K562 (cell line): ENCODE data around the gene ICAM3. TPM values are rescaled to one million over a fixed set of nuclear protein-coding genes. Genes with fewer than 3 reads are reported as not detected.

Source experiments
- E2F3 ChIP-seq: fragments of 250-450 bp; sonication (Bioruptor Pico); IDR thresholded peaks from 2 replicates; pipeline ENCODE4 v1.4.0; 2020; ENCODE audit warnings: mild to moderate bottlenecking
- E2F4 ChIP-seq: sonication (generic); formaldehyde crosslinking; IDR thresholded peaks from 2 replicates; pipeline ENCODE4 v1.8.0; 2022; ENCODE audit warnings: mild to moderate bottlenecking, low read depth, missing genetic modification reagents
- EGR1 ChIP-seq: fragments of 450-650 bp; conservative IDR thresholded peaks from 2 replicates; pipeline ENCODE4 v1.6.1; 2017; ENCODE audit warnings: mild to moderate bottlenecking
- ELF2 ChIP-seq: fragments of 250-450 bp; sonication (Bioruptor Pico); IDR thresholded peaks from 2 replicates; pipeline ENCODE4 v1.5.0; 2021; ENCODE audit warnings: mild to moderate bottlenecking
- HMBOX1 ChIP-seq: sonication (generic); IDR thresholded peaks from 2 replicates; pipeline ENCODE4 v1.6.1; 2016
- PYGO2 ChIP-seq: fragments of 450-650 bp; IDR thresholded peaks from 2 replicates; pipeline ENCODE4 v1.6.1; 2016; ENCODE audit warnings: mild to moderate bottlenecking, missing genetic modification characterization, moderate library complexity, missing compliant biosample characterization
- SMARCA5 ChIP-seq: fragments of 450-650 bp; IDR thresholded peaks from 2 replicates; pipeline ENCODE4 v1.6.1; 2016
- SMARCE1 ChIP-seq: fragments of 450-650 bp; IDR thresholded peaks from 2 replicates; pipeline ENCODE4 v1.7.1; 2016; ENCODE audit warnings: mild to moderate bottlenecking
- SNRNP70 ChIP-seq: fragments of 200-400 bp; formaldehyde crosslinking; optimal IDR thresholded peaks from 2 replicates; pipeline ENCODE3; 2017; ENCODE audit warnings: low read depth, low read length
- TOE1 ChIP-seq, 2 experiments: fragments of 450-650 bp in 1 of 2; sonication (generic) in 1 of 2; formaldehyde crosslinking in 1 of 2; IDR thresholded peaks; 2 replicates each; pipeline versions ENCODE4 v1.7.1 to v1.8.0; 2016 to 2022; ENCODE audit warnings: borderline replicate concordance in 2 of 2, mild to moderate bottlenecking in 2 of 2, antibody characterized with exemption in 1 of 2, inconsistent platforms in 1 of 2, low read depth in 1 of 2, missing genetic modification reagents in 1 of 2, moderate library complexity in 1 of 2
- TSC22D4 ChIP-seq: fragments of 450-650 bp; IDR thresholded peaks from 2 replicates; pipeline ENCODE4 v1.6.1; 2016; ENCODE audit warnings: missing genetic modification characterization, missing biosample characterization, control low read depth
- ZBTB43 ChIP-seq: sonication (generic); formaldehyde crosslinking; IDR thresholded peaks from 2 replicates; pipeline ENCODE4 v1.8.0; 2023; ENCODE audit warnings: mild to moderate bottlenecking, missing genetic modification reagents
- ZFPM2 ChIP-seq: fragments of 250-450 bp; sonication (Bioruptor Pico); IDR thresholded peaks from 2 replicates; pipeline ENCODE4 v1.5.1; 2022; ENCODE audit warnings: mild to moderate bottlenecking
- ZNF57 ChIP-seq: fragments of 450-650 bp; formaldehyde crosslinking; IDR thresholded peaks from 2 replicates; pipeline ENCODE4 v1.4.0; 2020; ENCODE audit warnings: mild to moderate bottlenecking, moderate library complexity
- ZNF740 ChIP-seq, 3 experiments: fragments of 200-800 bp in 1 of 3; sonication (Bioruptor generic) in 1 of 3; sonication (generic) in 1 of 3; formaldehyde crosslinking in 1 of 3; IDR thresholded peaks; 2 replicates each; pipeline versions ENCODE4 v1.6.1 to v1.8.0; 2016 to 2022; ENCODE audit warnings: mild to moderate bottlenecking in 2 of 3, missing compliant biosample characterization in 2 of 3, missing genetic modification characterization in 2 of 3, missing genetic modification reagents in 1 of 3
- ZSCAN29 ChIP-seq: fragments of 450-650 bp; IDR thresholded peaks from 2 replicates; pipeline ENCODE4 v1.6.1; 2017
- polyA plus RNA-seq, 8 experiments: library from polyadenylated mRNA; depleted of rRNA in 4 of 8; stranded (reverse) in 5 of 8; unstranded in 3 of 8; fragments of >200 nt; fragmentation: Nextera tagmentation in 2 of 8; fragmentation: Illumina TruSeq in 1 of 8; extraction: Ambion mirVana in 2 of 8; extraction: Trizol in 1 of 8; gene quantifications; 2 replicates each; pipeline versions ENCODE4 v1.2.1 to v1.2.3, GENCODE V29; 2011 to 2014; ENCODE audit warnings: inconsistent platforms in 1 of 8, missing spikeins in 1 of 8
- total RNA-seq, 7 experiments: library from RNA; depleted of rRNA in 6 of 7; stranded (reverse); fragments of >200 nt in 6 of 7; fragmentation: Illumina TruSeq in 2 of 7; extraction: Trizol in 2 of 7; gene quantifications; 2 replicates each; pipeline versions ENCODE4 v1.2.1 to v1.2.3, GENCODE V29; 2011 to 2021; ENCODE audit warnings: low replicate concordance in 1 of 7
- TF ChIP-seq, protein P1 (sequence below): fragments of 250-450 bp; sonication (Bioruptor Pico); IDR thresholded peaks from 2 replicates; pipeline ENCODE4 v1.9.0; 2021; ENCODE audit warnings: mild to moderate bottlenecking
- TF ChIP-seq, protein P2 (sequence below): fragments of 450-650 bp; formaldehyde crosslinking; IDR thresholded peaks from 2 replicates; pipeline ENCODE4 v1.4.0; 2022; ENCODE audit warnings: missing genetic modification characterization
- TF ChIP-seq, protein P3 (sequence below): fragments of 450-650 bp; formaldehyde crosslinking; IDR thresholded peaks from 2 replicates; pipeline ENCODE4 v1.4.0; 2020; ENCODE audit warnings: mild to moderate bottlenecking, moderate library complexity

The ICAM3 gene
- total and polyA plus RNA-seq, 9 of the 15 experiments (the other 6 are each of a cell fraction or from before 2014, with no cell fraction given) = 6.5 to 39.5 (median 24.2) TPM

GRCh38 chr19:10292789-10293636 is 46.4 kb downstream of the ICAM3 start (continued):
- TF ChIP-seq TSC22D4 (no peak), E2F4 (CRISPR knock-in tag) (peak; percentile 71; the same call in 1 of the 2 replicates), EGR1 (0 out of 2 replicates have a peak, but pooled peaks have one; percentile 7), HMBOX1 (no peak), ZNF740 (CRISPR knock-in tag; IDR thresholded peaks at IDR 0.05) (no peak), ZNF740 (tag; IDR thresholded peaks at IDR 0.05) (peak in 1 of 2 experiments; percentile 54; a peak in 1 of 4 replicates), ZNF57 (CRISPR knock-in tag) (no peak), ZSCAN29 (no peak), TOE1 (IDR thresholded peaks at IDR 0.05; ENCODE audit: borderline replicate concordance) (peak; percentile 61; the same call in 1 of the 2 replicates), TOE1 (CRISPR knock-in tag; IDR thresholded peaks at IDR 0.05; ENCODE audit: borderline replicate concordance, low read depth) (no peak), SMARCE1 (peak; percentile 19; the same call in 1 of the 2 replicates), ELF2 (CRISPR knock-in tag) (no peak), E2F3 (no peak), PYGO2 (tag) (no peak), ZBTB43 (CRISPR knock-in tag) (no peak), ZFPM2 (CRISPR knock-in tag) (no peak), SMARCA5 (no peak), SNRNP70 (no peak)
- TF ChIP-seq, protein P1, sequence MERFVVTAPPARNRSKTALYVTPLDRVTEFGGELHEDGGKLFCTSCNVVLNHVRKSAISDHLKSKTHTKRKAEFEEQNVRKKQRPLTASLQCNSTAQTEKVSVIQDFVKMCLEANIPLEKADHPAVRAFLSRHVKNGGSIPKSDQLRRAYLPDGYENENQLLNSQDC (CRISPR knock-in tag) = no peak
- TF ChIP-seq, protein P2, sequence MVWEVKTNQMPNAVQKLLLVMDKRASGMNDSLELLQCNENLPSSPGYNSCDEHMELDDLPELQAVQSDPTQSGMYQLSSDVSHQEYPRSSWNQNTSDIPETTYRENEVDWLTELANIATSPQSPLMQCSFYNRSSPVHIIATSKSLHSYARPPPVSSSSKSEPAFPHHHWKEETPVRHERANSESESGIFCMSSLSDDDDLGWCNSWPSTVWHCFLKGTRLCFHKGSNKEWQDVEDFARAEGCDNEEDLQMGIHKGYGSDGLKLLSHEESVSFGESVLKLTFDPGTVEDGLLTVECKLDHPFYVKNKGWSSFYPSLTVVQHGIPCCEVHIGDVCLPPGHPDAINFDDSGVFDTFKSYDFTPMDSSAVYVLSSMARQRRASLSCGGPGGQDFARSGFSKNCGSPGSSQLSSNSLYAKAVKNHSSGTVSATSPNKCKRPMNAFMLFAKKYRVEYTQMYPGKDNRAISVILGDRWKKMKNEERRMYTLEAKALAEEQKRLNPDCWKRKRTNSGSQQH = 0 out of 2 replicates have a peak, but pooled peaks have one; percentile 31
- TF ChIP-seq, protein P3, sequence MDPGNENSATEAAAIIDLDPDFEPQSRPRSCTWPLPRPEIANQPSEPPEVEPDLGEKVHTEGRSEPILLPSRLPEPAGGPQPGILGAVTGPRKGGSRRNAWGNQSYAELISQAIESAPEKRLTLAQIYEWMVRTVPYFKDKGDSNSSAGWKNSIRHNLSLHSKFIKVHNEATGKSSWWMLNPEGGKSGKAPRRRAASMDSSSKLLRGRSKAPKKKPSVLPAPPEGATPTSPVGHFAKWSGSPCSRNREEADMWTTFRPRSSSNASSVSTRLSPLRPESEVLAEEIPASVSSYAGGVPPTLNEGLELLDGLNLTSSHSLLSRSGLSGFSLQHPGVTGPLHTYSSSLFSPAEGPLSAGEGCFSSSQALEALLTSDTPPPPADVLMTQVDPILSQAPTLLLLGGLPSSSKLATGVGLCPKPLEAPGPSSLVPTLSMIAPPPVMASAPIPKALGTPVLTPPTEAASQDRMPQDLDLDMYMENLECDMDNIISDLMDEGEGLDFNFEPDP (CRISPR knock-in tag) = no peak
- TF ChIP-seq, all 486 proteins: peak for 64
